ENCODE data around the gene ANKRD22. TPM values are rescaled to one million over a fixed set of nuclear protein-coding genes. Genes with fewer than 3 reads are reported as not detected.

ANKRD22 gene
- total RNA-seq, 1 experiment from 2014 or later: not detected

GRCh38 chr10:88786032-88786770, 65.4 kb downstream of the ANKRD22 start:
- in situ Hi-C loops (cut with HindIII; ENCODE audit: low pct_unique_long_range_greater_than_20kb, low sequenced_read_pairs): no loop called here

GRCh38 chr10:88783724-88784123, 67.9 kb downstream of the ANKRD22 start:
- peak; percentile 2 for DNase-seq (ENCODE audit: low read depth, low spot score)
- in situ Hi-C loops (cut with HindIII; ENCODE audit: low pct_unique_long_range_greater_than_20kb, low sequenced_read_pairs): no loop called here

More at GRCh38 chr10:88786032-88786770, 65.4 kb downstream of the ANKRD22 start:
- no peak for DNase-seq (ENCODE audit: low read depth, low spot score)

- in situ Hi-C loops (cut with HindIII; ENCODE audit: low pct_unique_long_range_greater_than_20kb, low sequenced_read_pairs): no loop called here
- no peak for DNase-seq (ENCODE audit: low read depth, low spot score)
These were observed 69.4 kb downstream of the ANKRD22 start for GRCh38 chr10:88782222-88782621.

GRCh38 chr10:88781206-88781605, 70.4 kb downstream of the ANKRD22 start:
- no peak for DNase-seq (ENCODE audit: low read depth, low spot score)
- in situ Hi-C loops (cut with HindIII; ENCODE audit: low pct_unique_long_range_greater_than_20kb, low sequenced_read_pairs): no loop called here

Other genes with a start within 250 kb of the ANKRD22 start
- gene LIPF, start 187.4 kb downstream of the ANKRD22 start, total RNA-seq (2014; rRNA removed; shearing (Covaris generic)): not detected in 2 replicates
- gene LIPK, start 145.6 kb downstream of the ANKRD22 start, total RNA-seq (2014; rRNA removed; shearing (Covaris generic)): not detected in 2 replicates
- not detected in 2 replicates for gene LIPN, start 91.8 kb downstream of the ANKRD22 start, total RNA-seq (2014; rRNA removed; shearing (Covaris generic))
- gene LIPM, start 49.1 kb downstream of the ANKRD22 start, total RNA-seq (2014; rRNA removed; shearing (Covaris generic)): not detected in 2 replicates
- gene STAMBPL1, start 28.4 kb upstream of the ANKRD22 start, total RNA-seq (2014; rRNA removed; shearing (Covaris generic)): 8.2 and 8.4 TPM in 2 replicates
- 2.8 and 2.9 TPM in 2 replicates for gene ACTA2, start 100.9 kb upstream of the ANKRD22 start, total RNA-seq (2014; rRNA removed; shearing (Covaris generic))
- 3.4 and 7.3 TPM in 2 replicates for gene FAS, start 139.0 kb upstream of the ANKRD22 start, total RNA-seq (2014; rRNA removed; shearing (Covaris generic))